NCI-H748 (cell line): Measurements from ENCODE around the gene DNAAF9.
A peak's percentile ranks its signal among the peaks of the same experiment; 100 is the strongest.

ENCODE experiments used
- DNase-seq: peaks from one replicate; lab custom pipeline; 2025; ENCODE audit not compliant: unreplicated experiment; lab: John Stamatoyannopoulos, UW

DNAAF9 gene

GRCh38 chr20:3412600-3413392 is 5.3 kb upstream of the DNAAF9 start:
- DNase-seq: no peak

- DNase-seq: no peak
These were observed 3.0 kb upstream of the DNAAF9 start for GRCh38 chr20:3410464-3410863.

- no peak for DNase-seq
These were observed 1.9 kb upstream of the DNAAF9 start for GRCh38 chr20:3409417-3409816.

- DNase-seq: peak; percentile 94
These were observed 535 bp upstream of the DNAAF9 start for GRCh38 chr20:3407771-3408637.

GRCh38 chr20:3406481-3407039 is 909 bp downstream of the DNAAF9 start:
- DNase-seq: peak; percentile 71

- DNase-seq: no peak
These were observed 1.6 kb downstream of the DNAAF9 start for GRCh38 chr20:3405696-3406358.

- no peak for DNase-seq
These were observed 2.3 kb downstream of the DNAAF9 start for GRCh38 chr20:3405139-3405538.

GRCh38 chr20:3404402-3404801 is 3.1 kb downstream of the DNAAF9 start:
- no peak for DNase-seq

- DNase-seq: no peak
These were observed 3.7 kb downstream of the DNAAF9 start for GRCh38 chr20:3403741-3404140.

GRCh38 chr20:3402453-3402852 is 5.0 kb downstream of the DNAAF9 start:
- no peak for DNase-seq

- no peak for DNase-seq
These were observed 7.0 kb downstream of the DNAAF9 start for GRCh38 chr20:3400260-3401155.

GRCh38 chr20:3398681-3399252 is 8.7 kb downstream of the DNAAF9 start:
- no peak for DNase-seq

GRCh38 chr20:3396492-3396891 is 11.0 kb downstream of the DNAAF9 start:
- DNase-seq: no peak

GRCh38 chr20:3392756-3393155 is 14.7 kb downstream of the DNAAF9 start:
- no peak for DNase-seq

GRCh38 chr20:3390759-3391425 is 16.6 kb downstream of the DNAAF9 start:
- DNase-seq: no peak

- no peak for DNase-seq
These were observed 23.5 kb downstream of the DNAAF9 start for GRCh38 chr20:3383878-3384495.

GRCh38 chr20:3382836-3383235 is 24.6 kb downstream of the DNAAF9 start:
- no peak for DNase-seq

- no peak for DNase-seq
These were observed 27.0 kb downstream of the DNAAF9 start for GRCh38 chr20:3380228-3381070.
